GM23248 (cell line): ENCODE results near the gene NDNF. TPM values are rescaled to one million over a fixed set of nuclear protein-coding genes. Genes with fewer than 3 reads are reported as not detected.

ENCODE experiments used
- DNase-seq: peaks from one replicate; pipeline ENCODE4 v3.0.0-alpha.2; 2015
- H2AFZ ChIP-seq: fragments of 200-600 bp; sonication (generic); 2 replicates; pipeline ENCODE4 v1.6.1; 2016; ENCODE audit warnings: antibody characterized with exemption
- H3F3A ChIP-seq: fragments of 200-600 bp; sonication (generic); 2 replicates; pipeline ENCODE4 v1.6.1; 2016; ENCODE audit warnings: mild to moderate bottlenecking, antibody characterized with exemption, mixed run types; ENCODE audit not compliant: insufficient read depth
- H3K27ac ChIP-seq: fragments of 200-600 bp; sonication (generic); 2 replicates; pipeline ENCODE4 v1.5.1; 2016; ENCODE audit warnings: mild to moderate bottlenecking
- H3K27me3 ChIP-seq: fragments of 200-600 bp; sonication (generic); replicated peaks from 2 replicates; pipeline ENCODE4 v1.6.1; 2016; ENCODE audit warnings: mild to moderate bottlenecking; ENCODE audit not compliant: insufficient read depth
- H3K36me3 ChIP-seq: fragments of 200-600 bp; sonication (generic); 2 replicates; pipeline ENCODE4 v1.6.1; 2016; ENCODE audit warnings: low read depth, mild to moderate bottlenecking
- H3K4me1 ChIP-seq: fragments of 200-600 bp; sonication (generic); 2 replicates; pipeline ENCODE4 v1.6.1; 2016; ENCODE audit warnings: mild to moderate bottlenecking; ENCODE audit not compliant: insufficient read depth
- H3K4me2 ChIP-seq: fragments of 200-600 bp; sonication (generic); one replicate; pipeline ENCODE4 v1.6.1; 2016; ENCODE audit warnings: mild to moderate bottlenecking; ENCODE audit not compliant: unreplicated experiment
- H3K4me3 ChIP-seq: fragments of 200-600 bp; sonication (generic); 2 replicates; pipeline ENCODE4 v1.5.1; 2016; ENCODE audit warnings: mild to moderate bottlenecking
- H3K79me2 ChIP-seq: fragments of 200-600 bp; sonication (generic); 2 replicates; pipeline ENCODE4 v1.6.1; 2016; ENCODE audit warnings: mild to moderate bottlenecking; ENCODE audit not compliant: insufficient read depth
- H3K9ac ChIP-seq: fragments of 200-600 bp; sonication (generic); 2 replicates; pipeline ENCODE4 v1.6.1; 2016; ENCODE audit warnings: mild to moderate bottlenecking
- H3K9me2 ChIP-seq: fragments of 200-600 bp; sonication (generic); 2 replicates; pipeline ENCODE4 v1.6.1; 2016; ENCODE audit warnings: mixed run types, mild to moderate bottlenecking, moderate library complexity; ENCODE audit not compliant: insufficient read depth
- H3K9me3 ChIP-seq: fragments of 200-600 bp; sonication (generic); one replicate; pipeline ENCODE4 v1.6.1; 2017; ENCODE audit warnings: low read depth
- H4K20me1 ChIP-seq: fragments of 200-600 bp; sonication (generic); 2 replicates; pipeline ENCODE4 v1.6.0; 2016; ENCODE audit not compliant: insufficient read depth
- EZH2 ChIP-seq: fragments of 200-600 bp; sonication (generic); IDR thresholded peaks from 2 replicates; pipeline ENCODE4 v1.6.1; 2018; ENCODE audit warnings: antibody characterized with exemption, mild to moderate bottlenecking; ENCODE audit not compliant: insufficient read depth, poor library complexity, severe bottlenecking
- EZH2phosphoT487 ChIP-seq: fragments of 200-600 bp; sonication (generic); IDR thresholded peaks from 2 replicates; pipeline ENCODE4 v1.6.1; 2018; ENCODE audit warnings: antibody characterized with exemption, moderate library complexity, mild to moderate bottlenecking, low read depth; ENCODE audit not compliant: insufficient read depth
- whole genome bisulfite sequencing, 2 experiments: methylation state at CpG; one replicate each; pipeline ENCODE4 v1.1.6; 2015 to 2017; ENCODE audit warnings: low lambda C conversion rate in 2 of 2, low coverage in 1 of 2; ENCODE audit errors: missing lambda C conversion rate in 2 of 2; 5-methylcytosine and 5-hydroxymethylcytosine counted together
- in situ Hi-C: fragments of 300-500 bp; cut with MboI; formaldehyde crosslinking; loops from 2 replicates; pipeline ENCODE4 v1.15.0; 2020
- polyA plus RNA-seq: library from polyadenylated mRNA; unstranded; fragments of >200 nt; fragmentation: Nextera tagmentation; extraction: Ambion mirVana; gene quantifications from 2 replicates; pipeline ENCODE4 v1.2.1, GENCODE V29; 2016
- total RNA-seq: library from RNA; depleted of rRNA; stranded (reverse); fragments of >200 nt; shearing (Covaris generic); gene quantifications from 2 replicates; pipeline ENCODE4 v1.2.3, GENCODE V29; 2014

The NDNF gene
- total and polyA plus RNA-seq, 2 experiments from 2014 or later: 3.1 to 3.4 TPM

DNA sequence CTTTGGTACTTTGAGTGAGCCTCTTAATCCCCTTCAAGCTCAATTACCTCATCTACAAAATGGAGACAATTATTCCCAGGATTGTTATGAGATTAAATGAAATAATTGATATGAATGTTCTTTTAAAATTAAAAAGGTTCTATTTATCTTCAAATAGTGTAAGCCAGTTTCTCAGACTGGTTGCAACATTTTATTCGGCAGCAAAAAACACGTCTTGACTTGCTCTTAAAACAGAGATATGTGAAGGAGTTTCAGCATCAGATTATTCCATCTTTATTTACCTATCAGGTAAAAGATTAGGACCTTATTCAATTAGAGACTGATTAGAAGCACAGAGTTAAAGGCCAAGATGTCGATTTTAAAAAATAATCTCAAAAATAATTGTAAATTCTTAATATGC is 10.5 kb downstream of the NDNF start:
- H3K4me1 ChIP-seq: no peaks in the 10 kb centered on the region
- TF ChIP-seq EZH2 (no peak), EZH2phosphoT487 (no peak)
- no peak overlapping the region for H3K27ac ChIP-seq
- H3F3A ChIP-seq: no peaks in the 10 kb centered on the region
- H3K9me2 ChIP-seq: no peaks in the 10 kb centered on the region
- 90 to 92% methylated on average over 3 of the region's 3 CpGs for WGBS, 2 experiments
- H3K36me3 ChIP-seq: no peaks in the 10 kb centered on the region
- H2AFZ ChIP-seq: no peak overlapping the region
- H4K20me1 ChIP-seq: no peaks in the 10 kb centered on the region
- no peaks in the 10 kb centered on the region for H3K27me3 ChIP-seq
- no peak overlapping the region for H3K4me2 ChIP-seq
- H3K4me3 ChIP-seq: no peak overlapping the region
- no peaks in the 10 kb centered on the region for H3K79me2 ChIP-seq
- in situ Hi-C loops: no loop called here
- no peaks in the 10 kb centered on the region for H3K9me3 ChIP-seq
- H3K9ac ChIP-seq: no peak overlapping the region
- DNase-seq: no peak

DNA sequence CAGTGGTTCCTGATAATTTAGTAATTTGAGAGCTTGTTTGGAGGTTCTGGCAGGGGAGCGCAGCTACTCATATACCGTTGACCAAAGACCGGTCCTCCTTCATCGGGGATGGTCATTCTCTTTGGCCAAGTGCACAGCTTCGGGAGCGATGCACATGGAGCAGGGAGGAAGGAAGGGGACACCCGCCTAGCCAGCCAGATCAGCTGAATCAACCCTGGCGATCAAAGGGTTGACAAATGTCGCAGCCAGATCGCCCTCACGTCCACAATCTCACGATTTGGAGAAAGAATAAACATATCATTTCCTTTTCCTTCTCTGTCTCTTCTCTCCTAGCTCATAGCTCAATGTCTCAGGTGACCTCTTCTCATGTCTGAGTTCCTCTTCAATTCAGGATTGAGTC is 11.1 kb downstream of the NDNF start:
- Histone ChIP-seq H3K9me2 (no peaks in the 10 kb centered on the region), H3K79me2 (no peaks in the 10 kb centered on the region), H3K4me1 (no peaks in the 10 kb centered on the region), H3K9ac (no peak overlapping the region), H2AFZ (no peak overlapping the region), H3K36me3 (no peaks in the 10 kb centered on the region), H4K20me1 (no peaks in the 10 kb centered on the region), H3K9me3 (no peaks in the 10 kb centered on the region), H3K27ac (no peak overlapping the region), H3K4me2 (no peak overlapping the region), H3K4me3 (no peak overlapping the region), H3F3A (no peaks in the 10 kb centered on the region), H3K27me3 (no peaks in the 10 kb centered on the region)
- 89 to 94% methylated on average over 12 of the region's 12 CpGs for WGBS, 2 experiments
- no peak for TF ChIP-seq EZH2phosphoT487
- no peak for TF ChIP-seq EZH2
- in situ Hi-C loops: no loop called here
- DNase-seq: no peak

DNA sequence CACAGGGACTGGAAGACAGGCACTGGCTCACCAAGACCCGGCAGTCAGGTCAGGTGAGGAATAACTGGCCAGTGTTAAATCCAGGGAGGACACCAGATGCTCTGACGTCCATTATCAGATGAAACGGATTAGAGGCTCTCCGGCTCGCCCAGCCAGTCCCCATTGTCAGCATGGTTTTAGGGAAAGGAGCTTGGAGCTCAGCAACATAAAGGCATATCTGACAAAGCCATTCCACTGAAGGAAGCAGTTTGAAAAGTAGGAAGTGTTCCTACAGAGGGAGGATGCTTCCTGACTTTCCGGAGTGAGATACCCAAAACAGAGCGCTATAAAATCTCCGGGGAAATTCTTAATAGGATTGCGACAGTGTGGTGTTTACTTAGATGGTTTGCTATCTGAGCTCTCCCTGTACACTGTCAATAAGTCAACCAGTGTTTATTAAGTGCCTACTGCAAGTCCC is 14.8 kb downstream of the NDNF start:
- Histone ChIP-seq H3K9ac (no peak overlapping the region), H3K4me2 (no peak overlapping the region), H3K27ac (no peak overlapping the region), H3K9me3 (no peaks in the 10 kb centered on the region), H3K27me3 (no peaks in the 10 kb centered on the region), H3K36me3 (no peaks in the 10 kb centered on the region), H3K4me3 (no peak overlapping the region), H3F3A (no peaks in the 10 kb centered on the region), H3K4me1 (no peaks in the 10 kb centered on the region), H4K20me1 (no peaks in the 10 kb centered on the region), H3K9me2 (no peaks in the 10 kb centered on the region), H3K79me2 (no peaks in the 10 kb centered on the region), H2AFZ (no peak overlapping the region)
- 69 to 72% methylated on average over 9 of the region's 9 CpGs for WGBS, 2 experiments
- TF ChIP-seq EZH2 (no peak), EZH2phosphoT487 (no peak)
- DNase-seq: no peak
- in situ Hi-C loops: no loop called here

GRCh38 chr4:121056066-121056465 is 16.3 kb downstream of the NDNF start:
- H3K36me3 ChIP-seq: no peaks in the 10 kb centered on the region
- no peaks in the 10 kb centered on the region for H3F3A ChIP-seq
- no peaks in the 10 kb centered on the region for H4K20me1 ChIP-seq
- H3K4me1 ChIP-seq: no peaks in the 10 kb centered on the region
- H2AFZ ChIP-seq: no peak overlapping the region
- no peak overlapping the region for H3K9ac ChIP-seq
- no peak for DNase-seq
- no peaks in the 10 kb centered on the region for H3K9me3 ChIP-seq
- TF ChIP-seq EZH2 (no peak), EZH2phosphoT487 (no peak)
- WGBS, 2 experiments: 88 to 89% methylated on average over 3 of the region's 3 CpGs
- H3K9me2 ChIP-seq: no peaks in the 10 kb centered on the region
- H3K4me3 ChIP-seq: no peak overlapping the region
- no peaks in the 10 kb centered on the region for H3K79me2 ChIP-seq
- H3K4me2 ChIP-seq: no peak overlapping the region
- in situ Hi-C loops: no loop called here
- no peak overlapping the region for H3K27ac ChIP-seq
- H3K27me3 ChIP-seq: no peaks in the 10 kb centered on the region

GRCh38 chr4:121054373-121054772 is 18.0 kb downstream of the NDNF start:
- no peaks in the 10 kb centered on the region for H4K20me1 ChIP-seq
- no peaks in the 10 kb centered on the region for H3K36me3 ChIP-seq
- no peaks in the 10 kb centered on the region for H3K9me3 ChIP-seq
- no peaks in the 10 kb centered on the region for H3K4me1 ChIP-seq
- H3K9me2 ChIP-seq: no peaks in the 10 kb centered on the region
- H3K27ac ChIP-seq: no peak overlapping the region
- H3K27me3 ChIP-seq: no peaks in the 10 kb centered on the region
- no peak overlapping the region for H3K4me2 ChIP-seq
- no peak overlapping the region for H3K4me3 ChIP-seq
- TF ChIP-seq EZH2phosphoT487 (no peak), EZH2 (no peak)
- H3K79me2 ChIP-seq: no peaks in the 10 kb centered on the region
- no peak overlapping the region for H2AFZ ChIP-seq
- no peaks in the 10 kb centered on the region for H3F3A ChIP-seq
- no peak for DNase-seq
- H3K9ac ChIP-seq: no peak overlapping the region
- in situ Hi-C loops: no loop called here
